Muscle of back (tissue), 13 donors: ENCODE results near the gene PPP1R36. TPM values are rescaled to one million over a fixed set of nuclear protein-coding genes. Genes with fewer than 3 reads are reported as not detected.

Experiments used
- DNase-seq, 3 donors: peaks; one replicate each; pipeline versions ENCODE4 v3.0.0 to v3.0.0-alpha.2; 2013
- long read RNA-seq, 9 donors: transcript quantifications; one replicate each; lab custom pipeline, GENCODE V29; 2026
- polyA plus RNA-seq, 10 donors: library from polyadenylated mRNA; unstranded; fragments of 120-200 nt; gene quantifications; one replicate each; pipeline ENCODE4 v1.2.1, GENCODE V29; 2013; ENCODE audit not compliant: insufficient read length in 10 of 10

PPP1R36 gene, protein sequence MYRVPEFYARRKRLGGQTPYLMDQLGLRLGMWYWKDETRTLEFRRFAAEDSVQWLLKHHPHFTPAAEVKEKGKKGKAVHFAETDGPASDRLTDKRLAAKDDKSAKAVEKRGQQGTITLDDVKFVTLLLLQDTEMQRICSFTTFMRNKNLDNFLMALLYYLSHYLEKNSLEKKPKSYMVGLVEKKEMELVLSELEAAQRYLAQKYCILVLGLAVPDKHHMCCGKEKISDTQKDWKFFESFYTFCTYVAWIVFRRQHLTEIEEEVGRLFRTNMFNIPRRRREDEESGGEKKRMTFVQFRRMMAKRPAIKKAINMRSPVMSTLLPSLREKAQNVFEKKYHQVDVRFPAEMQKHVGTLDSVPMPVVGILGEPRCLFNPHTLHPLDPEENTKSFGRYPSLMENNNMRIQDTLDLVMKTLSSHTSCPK
- under 1 TPM in 7 of 10 donors, not detected in 3; 0.13 to 0.56 (median 0.33) TPM for polyA plus RNA-seq
- long read RNA-seq, donor 1, result 0 reads
- long read RNA-seq, donor 2, result 0 reads
- long read RNA-seq, donor 3, result 0 reads
- long read RNA-seq, donor 4, result 0 reads
- long read RNA-seq, donor 5, result 0 reads
- long read RNA-seq, donor 6, result 0 reads
- long read RNA-seq, donor 7, result 0 reads
- long read RNA-seq, donor 8, result 0 reads
- long read RNA-seq, donor 9, result 0 reads

DNA sequence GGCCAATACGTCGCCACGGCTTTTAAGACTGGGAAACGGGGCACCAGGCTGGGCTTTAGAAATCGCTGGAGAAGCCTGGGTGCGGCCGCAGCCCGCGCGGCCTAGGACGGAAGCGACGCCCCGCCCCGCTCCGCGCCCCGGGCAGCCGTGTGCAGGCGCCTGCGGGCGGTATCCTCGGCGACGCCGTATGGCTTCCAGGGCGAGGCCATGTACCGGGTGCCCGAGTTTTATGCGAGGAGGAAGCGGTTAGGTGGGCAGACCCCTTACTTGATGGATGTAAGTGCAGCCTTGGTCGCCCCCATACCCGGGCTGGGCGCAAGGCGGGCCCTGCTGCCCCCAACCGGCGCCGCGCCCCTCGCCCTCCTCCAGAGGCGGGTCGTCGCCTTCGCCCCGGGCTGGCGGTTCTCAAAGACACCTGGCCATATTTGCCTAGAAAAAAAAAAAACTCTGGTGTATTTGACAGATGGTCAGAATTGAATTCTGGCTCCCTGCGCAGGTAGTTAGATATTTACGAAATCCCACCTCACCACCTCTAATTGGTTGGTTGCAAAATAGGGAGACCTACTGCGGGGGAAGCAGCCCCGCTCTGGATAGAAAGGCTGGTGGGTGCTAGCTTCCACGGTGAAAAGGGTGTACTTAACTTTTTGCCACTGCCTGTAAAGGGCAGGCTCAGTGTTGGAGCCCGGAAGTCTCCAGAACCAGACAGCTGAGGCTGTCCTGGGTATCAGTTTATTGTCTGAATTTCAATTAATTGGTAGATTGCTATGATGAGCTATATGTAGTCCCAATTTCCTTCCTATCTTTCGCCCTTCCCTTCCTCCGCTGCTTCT, at the start of gene PPP1R36:
PPP1R36 (plus strand) TSS at position 171 of the 830 bp plus-strand sequence; CDS start at position 208, 37 bp downstream.
- peak in 1 of 3 donors; percentile 66 for DNase-seq

DNA sequence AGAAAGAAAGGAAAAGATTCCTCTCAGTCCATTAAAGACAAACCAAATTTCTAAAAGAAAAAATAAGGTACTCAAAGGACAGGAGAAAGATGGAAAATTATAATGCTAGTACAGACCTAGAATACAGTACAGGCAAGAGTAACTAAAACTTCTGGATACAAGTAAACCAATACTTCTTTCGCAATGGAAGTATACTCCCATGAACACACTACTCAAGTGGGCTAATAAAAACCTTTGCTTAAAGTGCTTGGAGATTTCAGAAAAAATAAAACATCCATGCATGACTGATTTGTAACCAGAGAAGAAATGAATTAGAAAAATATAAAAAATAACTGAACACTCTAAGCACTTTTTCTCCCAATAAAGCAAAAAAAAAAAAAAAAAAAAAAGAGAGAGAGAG, 49.7 kb upstream of the PPP1R36 start:
- DNase-seq, result no peak

DNA sequence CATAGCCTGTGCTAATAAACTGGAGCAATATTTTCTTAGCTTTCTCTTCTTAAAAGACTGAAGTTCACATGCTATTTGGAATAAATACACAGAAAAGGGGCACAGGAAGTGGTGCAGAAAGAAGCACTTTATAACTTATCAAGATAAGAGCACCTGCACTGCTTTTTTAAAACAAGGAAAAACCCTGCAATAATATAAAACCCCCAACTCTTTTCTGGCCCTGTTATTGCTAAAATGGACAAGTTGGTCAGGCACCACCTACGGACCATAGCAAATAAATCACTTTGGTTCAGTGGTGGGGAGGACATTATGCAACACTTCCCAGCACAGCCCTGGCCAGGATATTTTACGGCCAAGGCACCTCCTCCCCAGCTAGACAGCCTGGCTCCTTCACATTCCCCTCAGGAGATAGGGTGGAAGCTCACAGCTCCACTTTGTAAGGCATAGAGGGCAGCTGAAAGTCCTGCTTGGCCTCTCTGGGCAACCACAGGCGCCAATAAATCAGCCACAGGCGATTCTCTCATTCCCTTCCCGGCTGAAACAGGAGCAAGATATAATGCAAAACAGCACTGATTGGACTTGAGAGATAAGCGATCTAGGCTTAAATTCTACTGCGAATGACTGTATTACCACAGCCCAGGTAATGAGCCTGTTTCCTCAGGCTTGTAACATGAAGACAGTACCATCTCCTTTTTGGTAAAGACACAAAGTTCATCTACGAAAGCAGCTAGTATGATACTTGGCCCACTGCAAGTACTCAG, 48.2 kb upstream of the PPP1R36 start:
- DNase-seq, result peak in 2 of 3 donors; percentile 25 to 26

DNA sequence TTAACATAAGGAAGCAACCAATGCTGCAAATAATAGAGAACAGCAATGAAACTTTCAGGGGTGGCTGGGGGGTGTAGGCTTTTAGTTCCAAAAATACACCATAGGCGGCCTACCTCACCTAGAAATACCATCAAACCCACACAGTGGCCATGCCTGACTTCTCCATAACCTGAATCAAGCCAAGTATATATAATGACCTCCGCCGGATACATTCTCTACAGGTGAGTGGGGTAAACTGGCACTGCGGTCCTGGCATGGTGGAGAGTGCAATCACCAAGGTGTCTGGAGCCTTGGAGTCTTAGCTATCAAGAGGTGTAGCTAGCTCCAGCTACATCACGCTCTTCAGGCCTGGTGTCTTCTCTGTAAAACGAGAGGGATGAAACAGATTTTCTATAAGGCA, 47.3 kb upstream of the PPP1R36 start:
- no peak for DNase-seq

DNA sequence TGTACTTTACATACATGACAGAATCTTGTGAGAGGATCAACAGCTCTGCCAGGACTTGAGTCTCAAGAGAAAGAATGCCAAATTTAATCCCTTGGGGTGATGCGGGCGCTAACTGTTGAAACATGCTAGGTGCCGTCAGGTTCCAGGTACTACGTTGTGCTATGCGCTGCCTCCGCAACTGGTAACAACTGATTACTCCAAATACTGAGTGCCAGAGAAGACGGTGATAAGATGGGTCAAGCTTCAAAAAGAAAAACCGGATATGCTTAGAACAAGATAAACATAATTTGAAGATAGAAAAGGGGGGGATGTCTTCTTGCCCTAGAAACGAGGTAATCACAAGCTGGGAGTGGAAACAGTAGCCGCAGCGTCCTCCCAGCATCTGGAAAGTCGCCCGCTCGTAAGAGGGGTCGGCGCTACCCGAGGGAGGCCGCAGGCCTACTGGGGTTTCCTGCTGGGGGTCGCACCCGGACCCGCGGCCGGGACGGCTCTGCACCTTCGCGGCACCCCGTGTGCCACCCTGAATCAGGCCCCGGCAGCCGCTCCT, 46.8 kb upstream of the PPP1R36 start:
- peak in 2 of 3 donors; percentile 18 to 54 for DNase-seq

DNA sequence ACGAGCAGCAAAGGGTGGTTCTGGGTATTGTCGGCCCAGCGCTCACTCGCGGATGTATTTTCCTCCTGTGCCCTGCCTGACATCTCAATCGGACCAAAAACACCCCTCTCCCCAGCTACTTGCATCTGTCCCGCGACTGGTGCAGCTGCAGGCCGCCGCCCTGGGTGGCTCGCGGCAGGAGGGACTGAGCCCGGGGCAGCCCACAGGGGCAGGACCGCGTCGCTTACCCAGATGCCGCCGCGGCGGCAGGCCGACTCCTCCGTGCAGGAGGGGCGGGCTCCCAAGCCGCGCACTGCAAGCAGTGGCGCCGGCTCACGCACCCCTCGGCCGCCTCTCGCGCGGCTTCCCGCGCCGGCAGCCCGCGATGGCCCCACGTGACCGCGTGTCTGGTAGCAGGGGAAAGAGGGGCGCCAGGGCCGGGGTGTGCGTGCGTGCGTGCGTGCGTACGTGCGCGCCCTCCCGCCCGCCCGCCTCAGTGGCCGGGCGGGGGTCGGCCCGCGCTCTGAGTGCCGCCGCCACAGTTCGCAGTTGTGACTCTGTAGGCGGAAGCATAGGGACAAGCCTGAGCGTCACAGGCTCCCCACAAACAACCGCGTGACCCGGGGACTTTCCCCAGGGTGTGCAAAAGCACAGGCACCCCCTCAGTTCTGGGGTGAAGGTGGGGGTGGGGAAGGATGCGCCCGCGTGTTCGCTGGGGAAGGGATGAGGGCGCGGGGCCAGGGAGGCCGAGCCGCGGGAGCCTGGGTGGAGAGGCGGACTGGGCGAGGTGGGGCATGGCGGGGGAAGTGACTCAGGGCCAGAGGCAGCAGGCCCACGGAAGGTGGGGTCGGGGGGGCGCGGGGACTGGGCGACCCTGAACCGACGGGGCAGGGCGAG, 46.1 kb upstream of the PPP1R36 start, which contains the start of gene ZBTB25:
ZBTB25 (minus strand) TSS at position 405 of the 876 bp plus-strand sequence. CDS start 13,305 bp downstream, outside the sequence.
- peak; percentile 93 to 98 (median 94) for DNase-seq

DNA sequence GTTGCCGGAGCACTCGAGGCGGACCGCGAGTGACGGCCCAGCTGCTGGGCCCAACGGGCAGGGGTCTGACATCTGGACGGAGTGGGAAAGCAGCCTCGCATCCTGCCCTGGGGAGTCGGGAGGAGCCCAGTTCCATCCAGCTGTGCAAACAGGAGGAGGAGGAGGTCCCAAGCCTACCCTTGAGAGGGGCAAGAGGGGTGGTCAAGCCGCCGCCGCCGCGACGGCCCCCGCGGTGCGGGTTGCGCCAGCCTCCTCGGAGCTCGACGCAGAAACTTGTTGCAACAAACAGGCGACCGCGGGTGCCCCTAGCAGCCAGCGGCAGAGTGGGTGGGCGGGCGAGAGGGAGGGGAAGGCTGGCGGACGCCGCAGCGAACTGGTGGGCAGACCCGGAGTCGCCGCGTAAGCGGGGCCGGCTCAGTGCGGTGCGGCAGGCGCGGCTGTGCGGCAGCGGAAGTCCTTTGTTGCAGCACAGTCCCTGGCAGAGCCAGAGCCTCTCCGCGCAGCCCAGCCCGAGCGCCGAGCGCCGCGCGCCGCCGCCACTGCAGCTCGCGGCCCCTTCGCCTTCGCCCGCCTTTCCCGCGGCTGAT, 45.4 kb upstream of the PPP1R36 start, which contains the start of gene ZBTB1:
ZBTB1 (plus strand) TSS at position 461 of the 587 bp plus-strand sequence. CDS start 16,735 bp downstream, outside the sequence.
- DNase-seq, result peak; percentile 81 to 96 (median 84)

DNA sequence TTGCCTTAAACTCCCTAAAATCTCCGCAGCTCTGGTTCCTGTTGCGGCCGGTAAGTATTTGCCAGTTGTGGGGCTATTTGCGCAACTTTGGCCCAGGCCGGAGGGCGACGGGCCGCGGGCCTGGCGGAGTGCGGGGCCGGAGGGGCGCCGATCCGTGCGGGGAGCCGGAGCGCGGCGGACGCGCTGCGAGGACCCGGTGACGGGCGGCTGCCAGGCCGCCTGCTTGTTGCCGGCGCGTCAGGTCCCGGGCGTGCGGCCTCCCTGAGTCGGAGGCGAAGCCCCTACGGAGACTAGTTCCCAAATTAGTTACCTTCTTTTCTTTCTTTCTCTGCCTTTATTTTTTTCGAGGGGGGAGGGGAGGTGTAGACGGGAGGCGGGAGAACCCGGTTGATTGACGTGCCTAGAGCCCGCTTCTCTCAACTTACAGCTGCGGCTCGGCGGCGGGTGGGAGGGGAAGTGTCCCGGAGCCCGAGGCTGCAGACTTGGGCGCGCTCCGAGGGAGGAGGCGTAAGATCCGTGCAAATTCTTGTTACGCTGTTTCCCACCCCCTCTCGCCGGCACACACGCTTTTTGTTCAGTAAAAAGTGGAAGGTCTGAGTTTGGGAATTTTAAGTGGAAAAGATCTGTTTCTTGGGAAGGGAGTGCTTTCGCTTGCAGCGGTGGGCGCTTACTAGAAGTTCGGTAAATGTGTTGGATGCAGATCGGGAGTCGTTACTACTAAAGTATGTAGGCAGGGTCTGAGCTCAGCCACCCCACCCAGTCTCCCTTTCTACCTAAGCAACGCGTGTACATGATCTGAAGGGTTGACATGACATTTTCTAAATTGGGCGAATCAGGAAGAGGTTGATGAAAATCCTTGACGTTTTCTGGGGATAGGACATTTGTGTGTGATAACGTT, 44.6 kb upstream of the PPP1R36 start:
- peak; percentile 93 to 97 (median 94) for DNase-seq

DNA sequence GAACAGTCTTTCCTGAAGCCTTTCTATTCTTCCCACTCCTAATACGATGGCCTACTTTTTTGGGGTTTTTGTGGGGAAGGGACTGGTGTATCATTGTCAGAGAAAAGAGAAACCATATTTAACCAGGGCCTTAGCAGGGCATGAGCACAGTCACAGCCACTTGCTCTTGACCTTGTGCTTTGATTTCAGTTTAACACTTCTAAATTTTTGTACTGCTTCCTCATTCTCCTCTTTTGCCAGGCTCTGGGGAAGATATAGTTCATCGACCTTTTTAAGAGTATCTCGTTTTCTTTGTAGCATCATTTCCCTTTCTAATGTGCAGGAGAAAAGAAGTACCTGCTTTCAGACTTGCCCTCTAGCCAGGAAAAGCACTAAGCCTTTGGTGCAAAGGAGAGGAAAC, 43.0 kb upstream of the PPP1R36 start:
- DNase-seq, result no peak

DNA sequence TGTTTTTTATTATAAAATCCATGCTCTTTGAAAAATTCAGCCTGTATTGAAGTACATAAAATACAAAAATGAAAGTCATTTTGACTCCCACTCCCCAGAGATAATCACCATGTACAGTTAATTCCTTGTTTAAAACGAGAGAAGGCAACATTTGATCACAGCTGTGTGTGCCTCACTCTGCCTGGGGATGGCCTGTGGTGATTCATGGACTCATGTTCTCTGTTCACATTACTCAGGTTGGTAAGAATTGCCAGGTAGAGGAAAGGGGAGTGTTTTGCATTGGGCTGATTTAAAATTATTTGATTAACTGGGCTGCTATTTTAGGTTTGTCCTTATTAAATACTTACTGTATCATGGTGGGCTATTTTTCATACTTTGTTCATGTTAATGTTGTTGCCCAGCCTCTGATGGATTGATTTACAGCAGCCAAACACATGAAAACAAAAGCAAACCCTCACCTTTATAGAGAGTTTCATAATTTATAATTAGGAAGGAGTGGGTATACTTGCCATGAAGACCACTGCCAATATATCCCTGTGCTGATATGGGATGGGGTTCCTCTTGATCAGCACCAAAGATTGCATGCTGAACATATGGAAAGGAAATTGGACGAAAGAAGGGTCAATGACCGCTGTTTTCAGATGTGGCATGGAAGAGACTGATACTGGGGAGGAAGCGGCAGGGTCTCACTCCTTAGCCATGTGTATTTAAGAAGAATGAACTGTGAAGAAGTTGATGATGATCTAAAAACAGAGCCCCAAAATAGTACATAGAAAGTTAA, 42.2 kb upstream of the PPP1R36 start:
- no peak for DNase-seq

DNA sequence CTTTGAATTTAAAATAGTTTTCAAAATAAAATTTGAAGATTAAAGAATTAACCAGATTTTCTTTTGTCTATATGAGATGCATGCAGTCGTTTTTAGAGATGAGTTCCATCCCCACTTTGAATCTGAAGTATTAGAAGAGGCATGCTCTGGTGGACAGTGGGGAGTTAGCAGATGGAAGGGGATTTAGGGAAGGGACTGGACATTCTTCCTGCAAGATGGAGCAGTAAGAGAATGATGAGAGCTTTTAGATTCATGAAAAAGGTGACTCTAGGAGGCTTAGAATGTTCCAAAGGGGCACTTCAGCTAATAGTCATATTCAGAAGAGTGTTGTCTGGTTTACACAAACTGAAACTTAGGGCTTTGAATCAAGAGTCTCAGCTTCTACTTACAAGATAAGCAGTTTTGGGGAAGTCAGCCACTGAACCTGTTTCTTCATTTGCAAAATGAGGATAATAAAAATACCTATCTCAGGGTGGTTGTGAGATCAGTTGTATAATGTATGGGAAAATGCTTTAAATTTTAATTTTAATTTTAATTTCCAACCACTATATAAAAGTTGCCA, 41.5 kb upstream of the PPP1R36 start:
- DNase-seq, result no peak

DNA sequence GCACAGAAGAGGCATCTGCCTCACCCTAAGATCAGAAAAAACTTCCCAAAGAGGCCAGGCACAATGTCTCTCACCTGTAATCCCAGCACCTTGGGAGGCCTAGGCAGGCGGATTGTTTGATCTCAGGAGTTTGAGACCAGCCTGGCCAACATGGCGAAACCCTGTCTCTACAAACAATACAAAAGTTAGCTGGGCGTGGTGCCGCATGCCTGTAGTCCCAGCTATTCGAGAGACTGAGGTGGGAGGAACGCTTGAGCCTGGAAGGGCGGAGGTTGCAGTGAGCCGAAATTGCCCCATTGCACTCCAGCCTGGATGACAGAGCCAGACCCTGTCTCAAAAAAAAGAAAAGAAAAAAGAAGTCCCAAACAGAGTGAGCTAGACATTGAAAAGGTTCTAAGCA, 40.7 kb upstream of the PPP1R36 start:
- no peak for DNase-seq

DNA sequence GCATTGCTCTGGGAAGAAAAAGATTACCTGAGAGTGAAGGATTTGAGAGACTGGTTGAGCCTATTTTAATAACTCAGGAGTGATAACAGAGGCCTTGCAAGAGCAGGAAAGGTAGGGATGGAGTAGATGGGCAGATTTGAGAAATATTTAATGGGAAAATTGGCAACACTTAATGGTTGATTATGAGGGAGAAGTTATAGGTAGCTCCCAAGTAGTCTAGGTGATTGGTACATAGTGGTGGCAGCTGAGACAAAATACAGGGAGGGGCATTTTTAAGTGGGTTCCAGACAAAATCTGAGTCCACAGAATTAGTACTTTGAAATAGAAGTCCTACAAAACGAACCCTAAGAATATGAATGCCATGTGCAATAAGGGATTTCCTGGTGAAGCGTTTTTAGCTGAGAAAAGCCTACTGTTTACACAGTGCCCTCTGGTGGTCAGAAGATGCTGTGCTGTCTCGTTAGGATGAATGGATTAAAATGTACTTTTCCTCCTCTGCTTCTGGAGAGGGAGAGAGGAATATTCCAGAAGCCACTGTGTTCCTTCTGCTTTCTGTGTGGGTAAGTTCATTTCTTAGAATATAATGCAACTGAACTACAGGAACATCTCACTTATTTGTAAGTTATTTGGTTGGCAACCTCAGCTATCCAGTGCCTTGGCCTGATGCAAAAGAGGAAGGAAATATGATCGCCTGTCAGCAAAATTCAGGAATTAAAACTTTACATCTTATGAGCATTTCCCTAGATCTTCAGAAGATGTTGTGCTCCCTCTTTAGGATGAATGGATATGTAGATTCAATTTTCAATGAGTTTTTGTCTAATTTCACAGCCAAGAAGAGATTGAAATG, 38.7 kb upstream of the PPP1R36 start:
- DNase-seq, result peak; percentile 42 to 81 (median 75)

DNA sequence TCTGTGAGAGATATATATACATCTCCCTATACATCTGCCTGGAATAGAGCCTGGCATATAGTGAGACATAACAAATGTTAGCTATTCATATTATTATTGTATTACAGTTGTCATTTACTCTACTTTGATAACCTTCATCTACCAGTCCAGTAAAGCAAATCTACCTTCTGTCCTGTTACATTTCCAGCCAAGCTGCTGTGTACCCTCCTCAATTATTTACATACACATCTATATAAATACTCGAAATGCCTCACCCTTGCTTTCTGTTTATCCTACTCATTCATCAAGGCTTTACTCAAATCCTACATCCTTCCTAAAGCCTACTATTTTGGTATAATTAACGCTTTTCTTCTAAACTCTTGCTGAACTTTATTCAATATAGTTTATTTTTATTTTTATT, 36.5 kb upstream of the PPP1R36 start:
- DNase-seq, result no peak

DNA sequence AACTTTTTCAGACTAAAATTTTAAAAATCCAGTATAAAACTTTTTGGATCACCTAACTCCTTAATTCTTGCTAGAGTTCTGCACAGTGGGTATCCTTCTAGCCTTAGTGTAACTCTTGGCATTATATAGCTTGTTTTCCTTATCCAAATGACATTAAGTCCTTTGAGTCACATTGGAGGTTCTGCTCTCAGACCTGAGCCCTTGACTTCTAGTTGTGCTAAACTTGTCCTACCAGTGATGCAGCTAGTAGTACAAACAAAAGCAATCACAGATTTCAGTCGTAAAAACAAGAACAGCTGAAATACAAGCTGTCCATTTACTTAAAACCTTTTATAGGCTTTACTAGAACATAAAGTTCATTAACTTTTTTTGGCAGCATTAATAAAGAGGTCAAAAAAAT, 34.7 kb upstream of the PPP1R36 start:
- DNase-seq, result no peak

DNA sequence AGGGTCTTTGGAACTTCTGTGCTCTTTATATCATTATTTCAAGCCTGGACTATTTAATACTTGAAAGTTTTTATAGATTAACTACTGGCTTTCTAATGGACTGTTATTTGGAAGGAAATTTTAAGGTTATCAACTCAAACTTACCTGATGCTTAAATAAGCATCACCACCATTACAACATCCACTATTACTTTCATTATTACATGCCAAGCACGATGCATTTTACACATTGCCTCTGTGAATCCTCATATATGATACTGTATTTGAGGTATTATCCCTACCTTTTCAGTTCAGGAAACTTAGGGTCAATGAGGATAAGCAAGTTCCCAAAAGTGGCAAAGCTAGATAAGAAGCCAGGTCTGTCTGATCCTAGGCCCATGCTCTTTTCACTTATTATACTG, 32.8 kb upstream of the PPP1R36 start:
- no peak for DNase-seq
